Large intestine (tissue), 3 donors: ENCODE measurements around the gene ZCCHC24. TPM values are rescaled to one million over a fixed set of nuclear protein-coding genes. Genes with fewer than 3 reads are reported as not detected.

Source experiments
- DNase-seq, 2 donors: peaks; one replicate each; pipeline versions ENCODE4 v3.0.0 to v3.0.0-alpha.2; 2013
- H3K27ac ChIP-seq: one replicate; pipeline ENCODE4 v1.5.1; 2013; ENCODE audit warnings: low read length
- H3K27me3 ChIP-seq: 2 replicates; pipeline ENCODE4 v1.6.1; 2013; ENCODE audit warnings: low read length; ENCODE audit not compliant: control insufficient read depth, insufficient read depth
- H3K36me3 ChIP-seq: 2 replicates; pipeline ENCODE4 v1.6.1; 2013; ENCODE audit warnings: low read length; ENCODE audit not compliant: control insufficient read depth, insufficient read depth
- H3K4me1 ChIP-seq: one replicate; pipeline ENCODE4 v1.6.1; 2013; ENCODE audit warnings: low read length; ENCODE audit not compliant: control insufficient read depth, insufficient read depth
- H3K4me3 ChIP-seq: one replicate; pipeline ENCODE4 v1.5.1; 2013; ENCODE audit warnings: low read length
- H3K9me3 ChIP-seq: one replicate; pipeline ENCODE4 v1.6.1; 2013; ENCODE audit warnings: mild to moderate bottlenecking, low read depth, low read length, moderate library complexity; ENCODE audit not compliant: control insufficient read depth
- WGBS: methylation state at CpG from one replicate; pipeline ENCODE4 v1.1.5; 2013; ENCODE audit warnings: low lambda C conversion rate; ENCODE audit not compliant: insufficient coverage; 5-methylcytosine and 5-hydroxymethylcytosine counted together
- polyA plus RNA-seq: library from polyadenylated mRNA; unstranded; fragments of 120-200 nt; gene quantifications from one replicate; pipeline ENCODE4 v1.2.1, GENCODE V29; 2013

The ZCCHC24 gene
- polyA plus RNA-seq, 1 donor, result 23.8 TPM

DNA sequence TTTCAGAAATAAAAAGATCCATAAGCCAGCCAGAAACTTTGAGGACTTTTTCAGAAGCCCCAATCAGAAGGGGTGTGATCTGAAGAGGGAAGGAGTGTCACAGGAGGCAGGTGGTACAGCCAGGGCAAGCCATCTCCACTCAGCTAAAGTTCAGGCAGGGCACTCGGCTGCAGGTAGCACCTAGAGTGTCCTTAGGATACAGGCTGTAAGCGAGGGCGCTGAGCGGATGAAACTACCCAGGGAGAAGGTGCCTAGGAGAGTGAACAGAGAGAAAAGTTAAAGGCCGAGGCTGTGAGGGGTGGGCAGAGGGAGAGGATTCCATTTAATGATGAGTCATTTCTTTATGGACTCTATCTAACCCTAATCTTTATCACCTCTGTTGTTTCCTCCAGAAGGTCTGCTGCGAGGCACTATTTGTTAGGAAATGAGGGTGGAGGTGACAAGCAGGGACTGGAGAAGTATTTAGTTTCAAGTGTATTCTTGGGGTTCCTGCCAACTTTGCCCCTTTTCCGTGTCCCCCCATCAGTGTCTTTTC lies 29.8 kb upstream of the ZCCHC24 start:
- Histone ChIP-seq H3K4me1 (no peaks in the 10 kb centered on the region), H3K4me3 (no peak overlapping the region), H3K27me3 (no peaks in the 10 kb centered on the region), H3K9me3 (no peaks in the 10 kb centered on the region), H3K36me3 (no peaks in the 10 kb centered on the region), H3K27ac (no peak overlapping the region)
- WGBS, result 85% methylated on average over 4 of the region's 7 CpGs
- DNase-seq, result no peak

DNA sequence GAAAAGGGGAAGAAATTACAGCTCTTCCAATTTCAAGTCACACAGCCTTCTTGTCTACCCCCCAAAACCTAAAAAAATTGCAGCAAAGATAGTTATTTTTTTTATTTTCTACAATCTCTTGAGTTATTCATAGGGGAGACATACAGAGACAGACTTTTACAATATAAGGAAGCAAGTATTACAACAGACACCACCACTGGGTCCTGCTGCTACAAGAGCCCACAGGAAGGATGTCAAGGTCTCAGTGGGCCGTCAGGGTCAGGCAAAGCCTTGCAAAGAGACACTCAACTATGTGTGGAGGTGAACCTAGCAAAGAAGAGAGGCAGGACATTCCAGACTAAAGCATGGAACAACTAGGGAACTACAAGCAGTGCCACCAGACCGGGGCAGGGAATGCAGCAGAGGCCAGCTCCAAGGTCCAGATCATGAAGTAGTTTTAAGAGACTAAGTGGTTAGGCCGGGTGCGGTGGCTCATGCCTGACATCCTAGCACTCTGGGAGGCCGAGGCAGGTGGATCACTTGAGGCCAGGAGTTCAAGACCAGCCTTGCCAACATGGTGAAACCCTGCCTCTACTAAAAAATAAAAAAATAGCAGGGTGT lies 28.2 kb upstream of the ZCCHC24 start:
- Histone ChIP-seq H3K27me3 (no peaks in the 10 kb centered on the region), H3K9me3 (no peaks in the 10 kb centered on the region)
- no CpG with 5 or more reads among the region's 5 CpGs for WGBS

DNA sequence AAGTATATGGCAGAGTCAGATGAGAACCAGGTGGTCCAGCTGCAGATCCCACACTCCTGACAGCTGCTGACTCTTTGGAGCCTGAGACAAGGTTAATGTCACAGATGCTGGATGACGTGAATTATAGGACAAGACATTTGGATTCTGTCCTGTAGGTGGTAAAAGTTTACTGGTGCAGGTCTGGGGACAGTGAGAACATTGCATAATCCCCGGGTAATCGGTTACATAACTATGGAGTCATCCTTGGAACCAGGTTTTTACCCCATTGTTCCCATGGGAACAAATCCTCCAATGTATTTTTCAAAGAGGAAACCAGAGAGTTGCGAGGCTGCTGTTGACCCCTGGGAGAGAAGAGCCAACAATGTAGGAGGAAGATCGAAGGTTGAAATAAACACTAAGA lies 27.5 kb upstream of the ZCCHC24 start:
- no peak overlapping the region for H3K4me3 ChIP-seq
- no peak overlapping the region for H3K27ac ChIP-seq
- no CpG with 5 or more reads among the region's 5 CpGs for WGBS
- H3K4me1 ChIP-seq, result no peaks in the 10 kb centered on the region
- no peaks in the 10 kb centered on the region for H3K9me3 ChIP-seq
- no peaks in the 10 kb centered on the region for H3K27me3 ChIP-seq
- no peaks in the 10 kb centered on the region for H3K36me3 ChIP-seq
- peak in 1 of 2 donors; percentile 17 for DNase-seq

More for the DNA sequence above, 28.2 kb upstream of the ZCCHC24 start:
- Histone ChIP-seq H3K27ac (no peak overlapping the region), H3K4me1 (no peaks in the 10 kb centered on the region), H3K4me3 (no peak overlapping the region), H3K36me3 (no peaks in the 10 kb centered on the region)
- DNase-seq, result no peak

DNA sequence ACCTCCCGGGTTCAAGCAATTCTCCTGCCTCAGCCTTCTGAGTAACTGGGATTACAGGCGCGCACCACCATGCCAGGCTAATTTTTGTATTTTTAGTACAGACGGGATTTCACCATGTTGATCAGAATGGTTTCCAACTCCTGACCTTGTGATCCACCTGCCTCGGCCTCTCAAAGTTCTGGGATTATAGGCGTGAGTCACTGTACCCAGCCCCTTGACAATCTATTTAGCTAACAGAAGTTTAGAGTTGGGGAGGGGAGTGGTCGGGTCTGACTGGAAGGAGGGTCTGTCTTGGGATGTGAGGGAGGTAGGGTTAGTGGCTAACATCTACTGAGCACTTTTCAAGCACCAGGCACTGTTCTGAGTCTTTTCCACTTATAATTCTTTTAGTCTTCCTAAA lies 27.0 kb upstream of the ZCCHC24 start:
- no peaks in the 10 kb centered on the region for H3K9me3 ChIP-seq
- H3K4me3 ChIP-seq, result no peak overlapping the region
- H3K27me3 ChIP-seq, result no peaks in the 10 kb centered on the region
- no CpG with 5 or more reads among the region's 7 CpGs for WGBS
- no peaks in the 10 kb centered on the region for H3K36me3 ChIP-seq
- H3K4me1 ChIP-seq, result peaks cover 4% of the 10 kb centered on the region
- DNase-seq, result no peak
- no peak overlapping the region for H3K27ac ChIP-seq

DNA sequence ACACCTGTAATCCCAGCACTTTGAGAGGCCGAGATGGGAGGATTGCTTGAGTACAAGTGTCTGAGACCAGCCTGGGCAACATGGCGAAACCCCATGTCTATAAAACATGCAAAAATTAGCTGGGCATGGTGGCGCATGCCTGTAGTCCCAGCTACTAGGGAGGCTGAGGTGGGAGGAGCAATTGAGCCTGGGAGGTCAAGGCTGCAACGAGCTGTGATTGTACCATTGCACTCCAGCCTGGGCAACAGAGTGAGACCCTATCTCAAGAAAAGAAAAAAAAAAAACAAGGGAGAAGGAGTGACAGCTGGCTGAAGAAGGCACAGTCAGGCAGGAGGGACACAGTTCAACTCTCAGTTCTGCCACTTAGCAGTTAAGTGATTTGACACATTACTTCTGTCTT lies 26.4 kb upstream of the ZCCHC24 start:
- WGBS, result no CpG with 5 or more reads among the region's 4 CpGs
- no peak for DNase-seq

DNA sequence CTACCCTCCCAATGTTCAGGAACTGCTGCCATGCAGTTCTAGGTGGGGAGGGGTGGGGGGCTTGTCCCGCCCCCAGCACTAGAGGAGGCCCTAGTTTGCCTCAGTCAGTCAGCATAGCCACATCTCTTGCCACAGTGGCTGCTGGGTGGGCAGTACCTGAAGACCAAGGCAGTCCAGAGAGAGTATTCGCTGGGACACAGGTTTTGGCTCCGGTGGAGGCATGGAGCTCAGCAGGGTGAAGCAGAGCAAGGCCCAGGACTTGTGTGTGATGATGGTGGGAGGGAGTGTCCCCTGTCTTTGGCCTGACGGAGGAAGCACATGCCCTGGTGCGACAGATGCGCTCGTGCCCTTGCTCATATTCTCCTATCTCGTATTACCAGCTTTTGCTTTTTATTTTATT lies 24.7 kb upstream of the ZCCHC24 start:
- WGBS, result no CpG with 5 or more reads among the region's 8 CpGs
- DNase-seq, result no peak
- no peaks in the 10 kb centered on the region for H3K27me3 ChIP-seq
- H3K4me1 ChIP-seq, result peaks cover 4% of the 10 kb centered on the region
- H3K36me3 ChIP-seq, result no peaks in the 10 kb centered on the region
- H3K9me3 ChIP-seq, result no peaks in the 10 kb centered on the region
- no peak overlapping the region for H3K27ac ChIP-seq
- no peak overlapping the region for H3K4me3 ChIP-seq

More for the DNA sequence above, 26.4 kb upstream of the ZCCHC24 start:
- no peaks in the 10 kb centered on the region for H3K36me3 ChIP-seq
- H3K9me3 ChIP-seq, result no peaks in the 10 kb centered on the region
- no peaks in the 10 kb centered on the region for H3K27me3 ChIP-seq
- H3K27ac ChIP-seq, result no peak overlapping the region
- no peak overlapping the region for H3K4me3 ChIP-seq
- H3K4me1 ChIP-seq, result peaks cover 4% of the 10 kb centered on the region

DNA sequence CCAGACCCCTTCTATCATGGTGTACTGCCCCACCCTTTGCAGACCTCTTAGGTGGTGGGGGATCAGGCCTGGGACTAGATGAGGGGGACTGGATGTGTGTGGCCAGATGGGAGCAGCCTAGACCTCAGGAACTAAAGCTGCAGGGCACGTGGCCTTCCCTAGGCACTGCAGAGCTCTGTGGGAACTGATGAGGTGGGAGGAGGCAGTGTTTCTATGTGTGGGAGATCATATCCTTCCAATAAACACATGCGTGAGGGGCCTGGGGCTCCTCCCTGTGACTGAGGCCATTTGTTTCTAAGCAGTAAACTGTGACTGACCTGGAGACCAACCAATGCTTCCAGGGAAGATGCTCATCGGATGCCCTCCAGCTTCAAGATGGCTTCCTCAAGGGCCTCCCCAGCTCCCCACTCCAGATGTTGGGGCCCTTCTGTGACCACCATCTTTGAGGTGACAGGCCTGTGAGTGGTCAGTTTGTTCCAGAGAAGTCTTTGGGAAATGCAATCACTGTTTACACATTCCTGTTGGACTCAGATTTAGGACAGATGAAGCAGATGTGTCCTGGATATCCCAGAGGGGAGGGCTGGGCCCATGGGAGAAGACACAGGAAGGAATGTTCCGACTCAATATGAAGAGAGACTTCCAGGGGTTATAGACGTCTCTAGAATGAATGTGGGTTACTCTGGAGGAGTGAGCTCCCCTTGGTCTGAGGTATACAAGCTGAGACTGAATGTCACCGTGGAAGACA lies 23.6 kb upstream of the ZCCHC24 start:
- no peak overlapping the region for H3K27ac ChIP-seq
- no peaks in the 10 kb centered on the region for H3K36me3 ChIP-seq
- DNase-seq, result no peak
- H3K9me3 ChIP-seq, result no peaks in the 10 kb centered on the region
- peaks cover 4% of the 10 kb centered on the region for H3K4me1 ChIP-seq
- no peak overlapping the region for H3K4me3 ChIP-seq
- no CpG with 5 or more reads among the region's 6 CpGs for WGBS
- no peaks in the 10 kb centered on the region for H3K27me3 ChIP-seq

DNA sequence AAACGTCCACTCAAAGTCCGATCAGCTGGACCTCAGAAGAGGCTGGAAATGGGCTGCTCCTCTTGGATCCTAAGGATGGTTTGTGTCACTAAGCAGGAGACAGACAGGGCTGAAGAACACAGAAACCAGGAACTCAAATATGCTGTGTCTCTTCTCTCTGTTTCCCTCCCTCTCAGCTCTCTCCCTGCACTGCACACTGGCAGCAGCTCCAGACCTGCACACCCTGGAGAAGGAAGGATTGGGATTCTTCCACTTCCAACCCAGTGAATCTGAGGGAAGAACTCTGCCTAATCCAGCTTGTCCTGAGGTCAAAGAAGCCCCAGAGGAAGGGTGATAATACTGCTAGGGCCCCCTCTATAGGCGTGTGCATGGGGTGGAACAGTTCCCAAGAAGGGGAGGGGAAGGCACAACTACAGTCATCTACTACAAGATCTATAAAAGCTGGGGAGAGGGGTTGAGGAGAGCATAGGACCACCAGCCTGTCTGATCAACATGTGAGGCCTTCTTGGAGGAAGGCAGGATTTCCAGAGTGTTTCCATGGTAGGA lies 22.7 kb upstream of the ZCCHC24 start:
- DNase-seq, result no peak
- no peak overlapping the region for H3K27ac ChIP-seq

DNA sequence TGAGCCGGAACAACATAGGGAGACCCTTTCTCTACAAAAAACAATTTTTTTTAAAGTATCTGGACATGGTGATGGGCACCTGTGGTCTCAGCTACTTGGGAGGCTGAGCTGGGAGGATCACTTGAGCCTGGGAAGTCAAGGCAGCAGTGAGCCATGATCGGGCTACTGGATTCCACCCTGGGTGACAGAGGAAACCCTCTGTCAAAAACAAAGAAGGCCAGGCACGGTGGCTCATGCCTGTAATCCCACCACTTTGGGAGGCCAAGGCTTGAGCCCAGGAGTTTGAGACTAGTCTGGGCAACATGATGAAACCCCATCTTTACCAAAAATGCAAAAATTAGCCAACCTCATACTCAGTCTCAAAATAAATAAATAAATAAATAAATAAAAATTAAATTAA lies 19.9 kb upstream of the ZCCHC24 start:
- Histone ChIP-seq H3K27me3 (no peaks in the 10 kb centered on the region), H3K4me3 (no peak overlapping the region), H3K27ac (no peak overlapping the region), H3K4me1 (peaks cover 4% of the 10 kb centered on the region), H3K36me3 (no peaks in the 10 kb centered on the region), H3K9me3 (no peaks in the 10 kb centered on the region)
- no CpG with 5 or more reads among the region's 3 CpGs for WGBS
- no peak for DNase-seq

More for the DNA sequence above, 22.7 kb upstream of the ZCCHC24 start:
- Histone ChIP-seq H3K36me3 (no peaks in the 10 kb centered on the region), H3K9me3 (no peaks in the 10 kb centered on the region), H3K4me3 (no peak overlapping the region), H3K4me1 (peaks cover 4% of the 10 kb centered on the region), H3K27me3 (no peaks in the 10 kb centered on the region)
- no CpG with 5 or more reads among the region's 3 CpGs for WGBS

DNA sequence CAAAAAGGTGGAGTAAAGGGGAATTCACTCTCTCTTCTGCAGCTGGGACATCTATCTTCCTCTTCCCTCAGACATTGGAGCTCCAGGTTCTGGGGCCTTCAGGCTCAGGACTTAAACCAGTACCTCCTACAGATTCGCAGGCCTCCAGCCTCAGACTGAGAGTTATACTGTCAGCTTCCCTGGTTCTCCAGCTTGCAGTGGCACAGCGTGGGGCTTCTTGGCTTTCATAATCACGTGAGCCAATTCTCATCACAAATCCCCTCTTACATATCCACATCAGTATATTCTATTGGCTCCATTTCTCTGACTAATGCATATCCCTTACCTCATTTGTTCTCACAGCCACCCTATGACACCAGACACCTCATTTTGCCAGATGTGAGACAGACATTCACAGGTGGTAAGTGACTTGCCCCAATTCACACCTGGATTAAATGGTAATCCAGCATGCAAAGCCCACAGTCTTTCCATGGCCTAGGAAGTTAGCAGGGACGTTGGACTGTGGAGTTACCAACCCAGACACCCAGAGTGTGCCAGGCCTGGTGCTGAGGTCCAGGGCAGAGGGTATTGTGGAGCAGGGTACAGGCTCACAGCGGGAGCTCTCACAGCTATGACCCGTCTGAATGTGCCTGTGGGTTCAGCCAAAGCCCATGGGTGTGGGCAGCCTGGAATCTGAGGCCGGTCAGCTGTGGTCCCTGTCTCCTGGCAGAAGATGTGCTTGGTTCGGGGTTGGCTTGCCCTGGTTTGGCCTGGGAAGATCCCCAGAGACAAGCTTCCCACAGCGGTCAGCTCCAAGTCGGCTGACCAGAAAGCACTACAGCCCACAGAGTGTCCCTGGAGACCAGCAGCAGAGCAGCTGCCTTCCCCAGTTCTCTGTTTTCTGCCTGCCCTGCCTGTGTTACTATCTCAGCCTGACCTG lies 18.4 kb upstream of the ZCCHC24 start:
- Histone ChIP-seq H3K36me3 (no peaks in the 10 kb centered on the region), H3K4me3 (no peak overlapping the region), H3K9me3 (no peaks in the 10 kb centered on the region), H3K27ac (no peak overlapping the region), H3K27me3 (no peaks in the 10 kb centered on the region), H3K4me1 (peaks cover 4% of the 10 kb centered on the region)
- no CpG with 5 or more reads among the region's 10 CpGs for WGBS
- no peak for DNase-seq
